Calu3 (cell line): ENCODE results near the gene RASA2. TPM values are rescaled to one million over a fixed set of nuclear protein-coding genes. Genes with fewer than 3 reads are reported as not detected.

Experiments
- BruUV-seq: library from RNA; stranded (reverse); fragments of 400-500 nt; replicated peaks from 2 replicates; lab custom pipeline; 2021; lab: Mats Ljungman, UMichigan
- CTCF ChIA-PET: fragments of 300-600 bp; sonication (Branson Sonifier 250); formaldehyde crosslinking; loops from one replicate; lab custom pipeline; 2022; ENCODE audit warnings: antibody characterized with exemption; lab: Charles Lee
- DNase-seq: peaks from one replicate; pipeline ENCODE4 v3.0.0; 2022
- H3K27ac Mint-ChIP-seq: one replicate; pipeline ENCODE4 v1.8.0; 2022; ENCODE audit warnings: mixed read lengths; ENCODE audit not compliant: unreplicated experiment
- H3K27me3 Mint-ChIP-seq: one replicate; pipeline ENCODE4 v1.8.0; 2022; ENCODE audit warnings: mixed read lengths; ENCODE audit not compliant: unreplicated experiment
- H3K36me3 Mint-ChIP-seq: one replicate; pipeline ENCODE4 v1.8.0; 2022; ENCODE audit warnings: mild to moderate bottlenecking, moderate library complexity, mixed read lengths; ENCODE audit not compliant: insufficient read depth, unreplicated experiment
- H3K4me1 Mint-ChIP-seq: one replicate; pipeline ENCODE4 v1.8.0; 2022; ENCODE audit warnings: mild to moderate bottlenecking, low read depth, mixed read lengths; ENCODE audit not compliant: unreplicated experiment
- H3K4me3 Mint-ChIP-seq: one replicate; pipeline ENCODE4 v1.8.0; 2022; ENCODE audit warnings: mild to moderate bottlenecking, low read depth, moderate library complexity, mixed read lengths; ENCODE audit not compliant: unreplicated experiment
- H3K9me3 Mint-ChIP-seq: one replicate; pipeline ENCODE4 v1.8.0; 2022; ENCODE audit warnings: low read depth, mixed read lengths; ENCODE audit not compliant: unreplicated experiment
- CTCF ChIP-seq: fragments of 200-600 bp; IDR thresholded peaks from one replicate; pipeline ENCODE4 v1.8.0; 2022; ENCODE audit warnings: antibody characterized with exemption; ENCODE audit not compliant: unreplicated experiment
- intact Hi-C: fragments of 100-400 bp; cut with micrococcal nuclease; formaldehyde crosslinking; loops from one replicate; pipeline ENCODE4 v1.10.0; 2022; ENCODE audit not compliant: unreplicated experiment
- total RNA-seq: library from RNA; stranded (reverse); gene quantifications from 2 replicates; pipeline ENCODE4 v1.2.3, GENCODE V29; 2022

The RASA2 gene
- total RNA-seq, 1 experiment from 2014 or later: 37.4 TPM

GRCh38 chr3:141597931-141598330, 111.1 kb downstream of the RASA2 start:
- no peaks in the 10 kb centered on the region for H3K4me1 Mint-ChIP-seq
- no peak overlapping the region for H3K4me3 Mint-ChIP-seq
- intact Hi-C loops: no loop called here
- no peak for DNase-seq
- CTCF ChIA-PET: no interaction called here
- no peak overlapping the region for H3K27ac Mint-ChIP-seq
- TF ChIP-seq CTCF: no peak
- no TSS peak for BruUV-seq
- no peaks in the 10 kb centered on the region for H3K9me3 Mint-ChIP-seq
- H3K36me3 Mint-ChIP-seq: peaks cover 50% of the 10 kb centered on the region
- H3K27me3 Mint-ChIP-seq: no peaks in the 10 kb centered on the region

- Mint-ChIP-seq H3K36me3 (peaks cover 36% of the 10 kb centered on the region), H3K27me3 (no peaks in the 10 kb centered on the region), H3K27ac (no peak overlapping the region), H3K4me1 (no peaks in the 10 kb centered on the region), H3K9me3 (no peaks in the 10 kb centered on the region), H3K4me3 (no peak overlapping the region)
- intact Hi-C loops: loop anchor here (10.0 kb wide), 1 partner anchor 964 kb away; no protein-coding TSS in a partner anchor
- CTCF ChIA-PET: interaction anchor here (0.5 to 1.0 kb wide), 2 partner anchors 11 to 333 kb away, joined by 3 to 6 read pairs; no protein-coding TSS in a partner anchor
- no peak for TF ChIP-seq CTCF
- no peak for DNase-seq
- no TSS peak for BruUV-seq
Observed at GRCh38 chr3:141600331-141600730, 113.5 kb downstream of the RASA2 start.

- BruUV-seq: no TSS peak
- no peak for TF ChIP-seq CTCF
- H3K27ac Mint-ChIP-seq: peak overlapping the region; percentile 11
- H3K4me1 Mint-ChIP-seq: no peaks in the 10 kb centered on the region
- H3K4me3 Mint-ChIP-seq: no peak overlapping the region
- H3K27me3 Mint-ChIP-seq: no peaks in the 10 kb centered on the region
- CTCF ChIA-PET: interaction anchor here (1.2 kb wide), 1 partner anchor 8 kb away, joined by 5 read pairs; no protein-coding TSS in a partner anchor
- intact Hi-C loops: loop anchor here (10.0 kb wide), 1 partner anchor 962 kb away; no protein-coding TSS in a partner anchor
- no peaks in the 10 kb centered on the region for H3K9me3 Mint-ChIP-seq
- H3K36me3 Mint-ChIP-seq: peaks cover 31% of the 10 kb centered on the region
- DNase-seq: no peak
Observed at GRCh38 chr3:141602706-141603105, 115.9 kb downstream of the RASA2 start.

GRCh38 chr3:141603473-141604035, 116.7 kb downstream of the RASA2 start:
- no peak for DNase-seq
- intact Hi-C loops: loop anchor here (10.0 kb wide), 1 partner anchor 961 kb away; no protein-coding TSS in a partner anchor
- peaks cover 29% of the 10 kb centered on the region for H3K36me3 Mint-ChIP-seq

More at GRCh38 chr3:141603473-141604035, 116.7 kb downstream of the RASA2 start:
- H3K27ac Mint-ChIP-seq: no peak overlapping the region
- H3K27me3 Mint-ChIP-seq: no peaks in the 10 kb centered on the region
- no peaks in the 10 kb centered on the region for H3K4me1 Mint-ChIP-seq
- no peak for TF ChIP-seq CTCF
- BruUV-seq: no TSS peak
- no peaks in the 10 kb centered on the region for H3K9me3 Mint-ChIP-seq
- H3K4me3 Mint-ChIP-seq: no peak overlapping the region
- CTCF ChIA-PET: no interaction called here
